COLO668 (cell line): ENCODE data around the gene OR2C1.

Experiments used
- DNase-seq: peaks from one replicate; lab custom pipeline; 2025; ENCODE audit not compliant: unreplicated experiment; lab: John Stamatoyannopoulos, UW

OR2C1 gene

GRCh38 chr16:3389663-3390338, 34.1 kb downstream of the OR2C1 start:
- no peak for DNase-seq

- DNase-seq: no peak
Observed at GRCh38 chr16:3400446-3400778, 44.7 kb downstream of the OR2C1 start.

DNA sequence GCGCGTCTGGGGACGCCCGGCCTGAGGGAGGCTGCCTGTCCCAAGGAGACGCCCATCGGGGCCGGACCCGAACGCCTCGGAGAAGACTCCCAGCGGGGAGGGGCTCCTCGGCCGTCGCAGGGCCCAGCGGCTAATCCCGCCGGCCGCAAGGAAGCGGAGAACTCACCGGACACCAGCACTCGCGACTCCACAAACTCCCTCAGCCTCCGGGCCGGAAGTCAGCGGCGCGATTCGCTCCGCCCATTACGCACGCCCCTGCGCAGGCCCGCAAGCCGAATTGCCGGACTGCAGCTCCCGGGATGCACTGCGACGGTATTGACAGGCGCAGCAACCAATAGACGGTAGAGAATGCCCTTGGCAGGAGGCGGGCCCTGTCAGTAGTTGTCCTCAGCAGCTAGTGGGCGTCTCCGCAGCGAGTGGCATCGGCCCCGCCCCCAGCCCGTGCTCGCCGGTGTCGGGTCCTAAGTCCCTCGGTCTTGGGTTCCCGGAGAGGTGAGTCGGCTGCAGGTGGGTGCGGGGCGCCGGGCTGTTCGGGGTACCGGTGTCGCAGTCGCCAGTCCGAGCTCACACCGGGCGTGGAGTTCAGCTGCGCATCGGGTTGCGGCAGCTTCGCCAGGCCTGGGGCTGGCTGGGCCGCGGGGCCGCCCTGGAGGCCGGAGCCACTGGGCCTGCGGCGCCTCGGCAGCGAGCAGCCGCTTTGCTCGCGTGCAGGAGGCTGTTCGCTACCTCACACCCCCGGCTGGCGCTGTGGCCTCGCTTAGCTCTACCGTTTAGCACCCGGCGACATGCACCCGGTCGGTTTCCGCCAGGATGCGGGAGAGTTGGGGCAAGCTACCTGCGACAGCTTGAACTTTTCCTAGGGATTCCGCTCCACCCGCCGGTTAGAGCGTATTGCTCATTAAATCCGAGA, 45.3 kb downstream of the OR2C1 start, which contains the start of the genes ZNF174 and ZSCAN32:
Gene ZNF174 (plus strand): TSS at position 437 of the 910 bp plus-strand sequence. CDS start 790 bp downstream, outside the sequence.
Gene ZSCAN32 (minus strand): TSS at position 226 of the 910 bp plus-strand sequence. CDS start 3,447 bp downstream, outside the sequence.
- peak; percentile 98 for DNase-seq

DNA sequence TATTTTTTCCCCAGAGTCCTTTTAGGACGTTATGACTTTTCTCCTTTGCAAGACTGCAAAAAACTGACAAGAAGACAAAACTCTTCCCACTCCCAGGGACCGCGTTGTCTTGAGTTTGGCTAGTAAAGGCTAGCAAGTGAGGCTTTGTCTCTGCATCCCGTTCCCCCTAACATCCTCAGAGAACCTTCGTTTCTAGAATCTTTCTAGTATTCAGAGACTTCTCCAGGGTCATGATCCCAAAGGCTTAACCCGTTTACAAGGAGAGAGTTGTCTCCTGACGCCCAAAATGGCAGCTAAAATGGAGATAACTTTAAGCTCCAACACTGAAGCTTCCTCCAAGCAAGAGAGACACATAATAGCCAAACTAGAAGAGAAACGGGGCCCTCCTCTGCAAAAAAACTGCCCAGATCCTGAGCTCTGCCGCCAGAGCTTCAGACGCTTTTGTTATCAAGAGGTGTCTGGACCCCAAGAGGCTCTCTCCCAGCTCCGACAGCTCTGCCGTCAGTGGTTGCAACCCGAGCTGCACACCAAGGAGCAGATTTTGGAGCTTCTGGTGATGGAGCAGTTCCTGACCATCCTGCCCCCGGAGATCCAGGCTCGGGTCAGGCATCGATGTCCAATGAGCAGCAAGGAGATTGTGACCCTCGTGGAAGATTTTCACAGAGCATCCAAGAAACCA, 46.2 kb downstream of the OR2C1 start:
- DNase-seq: peak; percentile 15
